GM12878 (cell line): ENCODE data around the gene XRCC6. TPM values are rescaled to one million over a fixed set of nuclear protein-coding genes. Genes with fewer than 3 reads are reported as not detected.

Source experiments
- ATAC-seq: fragments of 200-7000 bp; cut with Tn5 transposase; 3 replicates; pipeline ENCODE4 v1.9.1; 2020; ENCODE audit warnings: mild to moderate bottlenecking, moderate library complexity
- BruUV-seq: library from RNA; stranded (reverse); fragments of 400-500 nt; replicated peaks from 2 replicates; lab custom pipeline; 2021; lab: Mats Ljungman, UMichigan
- CTCF ChIA-PET: fragments of 300-600 bp; sonication (Branson Sonifier 250); formaldehyde crosslinking; extraction: SDS; loops from one replicate; lab custom pipeline; 2021; ENCODE audit warnings: inconsistent platforms; lab: Yijun Ruan, JAX
- POLR2A ChIA-PET: fragments of 350-600 bp; formaldehyde crosslinking; extraction: SDS; loops from one replicate; lab custom pipeline; 2021; ENCODE audit warnings: inconsistent platforms; lab: Charles Lee
- RAD21 ChIA-PET: fragments of 300-600 bp; sonication (Branson Sonifier 250); formaldehyde crosslinking; loops from one replicate; lab custom pipeline; 2023; ENCODE audit warnings: antibody characterized with exemption; ENCODE audit not compliant: unreplicated experiment; lab: Charles Lee
- SMC1A ChIA-PET: fragments of 300-600 bp; sonication (Branson Sonifier 250); formaldehyde crosslinking; loops from one replicate; lab custom pipeline; 2023; ENCODE audit not compliant: unreplicated experiment, uncharacterized antibody; lab: Charles Lee
- DNase-seq: peaks from one replicate; pipeline ENCODE4 v3.0.0-alpha.2; 2011; ENCODE audit warnings: low read depth, low spot score
- FAIRE-seq: peaks from 3 replicates; lab custom pipeline; 2011; peaks lifted over from hg19 to GRCh38; lab: Jason Lieb, UNC
- H2AFZ ChIP-seq: 2 replicates; pipeline ENCODE4 v1.6.0; 2011; ENCODE audit warnings: low read depth, low read length, control low read depth; ENCODE audit not compliant: control insufficient read depth
- H3K27ac ChIP-seq: 2 replicates; pipeline ENCODE4 v1.5.1; 2011; ENCODE audit warnings: control low read depth; ENCODE audit not compliant: control insufficient read depth, insufficient read depth
- H3K27me3 ChIP-seq, 2 experiments: replicated peaks in 1 of 2; 2 replicates each; pipeline versions ENCODE4 v1.6.0 to v1.6.1; 2011; ENCODE audit warnings: low read length in 1 of 2; ENCODE audit not compliant: control insufficient read depth in 2 of 2, insufficient read depth in 2 of 2
- H3K36me3 ChIP-seq, 2 experiments: 2 replicates each; pipeline ENCODE4 v1.5.1; 2011; ENCODE audit warnings: low read length in 1 of 2; ENCODE audit not compliant: control insufficient read depth in 2 of 2, insufficient read depth in 2 of 2
- H3K4me1 ChIP-seq: 2 replicates; pipeline ENCODE4 v1.6.1; 2011; ENCODE audit warnings: mild to moderate bottlenecking, low read length, moderate library complexity, mixed read lengths; ENCODE audit not compliant: control insufficient read depth, insufficient read depth
- H3K4me2 ChIP-seq: 2 replicates; pipeline ENCODE4 v1.6.0; 2011; ENCODE audit warnings: control low read depth; ENCODE audit not compliant: control insufficient read depth, insufficient read depth
- H3K4me3 ChIP-seq: fragments of 200-600 bp; sonication (generic); 2 replicates; pipeline ENCODE4 v1.5.1; 2016
- H3K79me2 ChIP-seq: 2 replicates; pipeline ENCODE4 v1.6.0; 2011; ENCODE audit warnings: low read length; ENCODE audit not compliant: control insufficient read depth, insufficient read depth
- H3K9ac ChIP-seq: 2 replicates; pipeline ENCODE4 v1.8.0; 2011; ENCODE audit warnings: low read length, control low read depth, mixed read lengths; ENCODE audit not compliant: control insufficient read depth, insufficient read depth
- H3K9me3 ChIP-seq: replicated peaks from 3 replicates; pipeline ENCODE4 v1.5.1; 2011; ENCODE audit warnings: mild to moderate bottlenecking, low read length; ENCODE audit not compliant: control insufficient read depth, insufficient read depth
- H4K20me1 ChIP-seq: 2 replicates; pipeline ENCODE4 v1.6.0; 2011; ENCODE audit not compliant: control insufficient read depth, insufficient read depth
- CBFB ChIP-seq: IDR thresholded peaks from 2 replicates; pipeline ENCODE4 v1.6.1; 2016; ENCODE audit warnings: antibody characterized with exemption, low read depth
- KDM1A ChIP-seq: fragments of 200-600 bp; sonication (generic); IDR thresholded peaks from 2 replicates; pipeline ENCODE4 v1.6.1; 2016; ENCODE audit warnings: borderline replicate concordance
- NBN ChIP-seq: fragments of 450-650 bp; IDR thresholded peaks from 2 replicates; pipeline ENCODE4 v1.6.1; 2016
- SMAD5 ChIP-seq: IDR thresholded peaks from 2 replicates; pipeline ENCODE4 v1.6.1; 2016; ENCODE audit warnings: antibody characterized with exemption, low read depth
- SP1 ChIP-seq: IDR thresholded peaks from one replicate; pipeline ENCODE4 v1.6.1; 2011; ENCODE audit warnings: low read depth, low read length
- SUZ12 ChIP-seq: fragments of 200-600 bp; sonication (generic); IDR thresholded peaks from one replicate; pipeline ENCODE4 v1.6.1; 2018; ENCODE audit warnings: antibody characterized with exemption, mild to moderate bottlenecking; ENCODE audit not compliant: unreplicated experiment
- TARDBP ChIP-seq: IDR thresholded peaks from 2 replicates; pipeline ENCODE4 v1.6.1; 2016; ENCODE audit warnings: borderline replicate concordance
- WGBS: methylation state at CpG from one replicate; pipeline ENCODE4 v1.1.6; 2016; ENCODE audit warnings: low lambda C conversion rate; ENCODE audit not compliant: insufficient replicate concordance, insufficient coverage; ENCODE audit errors: missing lambda C conversion rate; 5-methylcytosine and 5-hydroxymethylcytosine counted together
- in situ Hi-C: fragments of 300-500 bp; cut with MboI; formaldehyde crosslinking; loops from 9 replicates; pipeline ENCODE4 v1.14.3; 2018; ENCODE audit warnings: mixed read lengths
- intact Hi-C: fragments of 100-400 bp; cut with micrococcal nuclease; formaldehyde crosslinking; loops from one replicate; pipeline ENCODE4 v1.14.2; 2022; ENCODE audit not compliant: unreplicated experiment
- polyA plus RNA-seq, 11 experiments: library from polyadenylated mRNA; depleted of rRNA in 4 of 11; unstranded in 6 of 11; stranded (reverse) in 5 of 11; fragments of >200 nt; fragmentation: Nextera tagmentation in 4 of 11; fragmentation: Illumina TruSeq in 1 of 11; extraction: Ambion mirVana in 4 of 11; extraction: Trizol in 1 of 11; gene quantifications; 1 replicate in 1 of 11; 2 replicates in 10 of 11; pipeline versions ENCODE4 v1.2.1 to v1.2.3, GENCODE V29; 2011 to 2016; ENCODE audit warnings: inconsistent platforms in 2 of 11, missing spikeins in 2 of 11, low read depth in 1 of 11
- total RNA-seq, 4 experiments: library from RNA; depleted of rRNA in 3 of 4; stranded (reverse); fragments of >200 nt in 3 of 4; fragmentation: Illumina TruSeq in 1 of 4; extraction: Trizol in 1 of 4; gene quantifications; 2 replicates each; pipeline versions ENCODE4 v1.2.1 to v1.2.3, GENCODE V29; 2013 to 2021
- TF ChIP-seq, protein P1 (sequence below): IDR thresholded peaks from 2 replicates; pipeline ENCODE4 v1.6.1; 2012; ENCODE audit warnings: low read depth, low read length, improper control_type of control experiment
- TF ChIP-seq, protein P2 (sequence below): IDR thresholded peaks from 2 replicates; pipeline ENCODE4 v1.6.1; 2011; ENCODE audit warnings: low read depth, low read length, improper control_type of control experiment, borderline replicate concordance

The XRCC6 gene
- total and polyA plus RNA-seq, 10 of the 15 experiments (the other 5 are each of a cell fraction or from before 2014, with no cell fraction given): 186 to 718 (median 348) TPM

DNA sequence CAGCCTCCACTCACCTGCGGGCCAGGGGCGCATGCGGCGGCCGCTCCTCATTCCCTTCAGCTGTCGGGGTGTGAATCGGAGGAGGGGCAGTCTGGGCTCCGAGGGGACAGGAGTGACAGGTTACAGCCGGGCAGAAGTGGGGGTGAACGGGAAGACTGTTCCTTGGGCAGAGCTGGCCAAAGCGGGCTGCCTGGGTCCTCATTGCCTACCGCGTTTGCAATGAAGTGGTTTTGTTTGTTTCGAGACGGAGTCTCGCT, 78.9 kb downstream of the XRCC6 start:
- H4K20me1 ChIP-seq: no peaks in the 10 kb centered on the region
- no peaks in the 10 kb centered on the region for H3K79me2 ChIP-seq
- DNase-seq: no peak
- no TSS peak for BruUV-seq
- intact Hi-C loops (no loop called here), in situ Hi-C loops (no loop called here)
- H3K4me1 ChIP-seq: peaks cover 19% of the 10 kb centered on the region
- ATAC-seq: no peak
- no peaks in the 10 kb centered on the region for H3K27me3 ChIP-seq
- H3K27ac ChIP-seq: no peak overlapping the region
- CTCF ChIA-PET: interaction anchor here (3.7 kb wide), 1 partner anchor 47 kb away, joined by 71 read pairs; no protein-coding TSS in a partner anchor
- no peak overlapping the region for H3K4me2 ChIP-seq
- FAIRE-seq: no peak
- no peak overlapping the region for H3K9ac ChIP-seq
- no peaks in the 10 kb centered on the region; the same call in 2 of the 3 replicates for H3K9me3 ChIP-seq
- H3K4me3 ChIP-seq: no peak overlapping the region
- 94% methylated on average over 16 of the region's 16 CpGs for WGBS
- TF ChIP-seq SMAD5 (no peak), SP1 (no peak), SUZ12 (no peak), TARDBP (no peak), NBN (no peak), CBFB (no peak), KDM1A (no peak)
- TF ChIP-seq, protein P1, sequence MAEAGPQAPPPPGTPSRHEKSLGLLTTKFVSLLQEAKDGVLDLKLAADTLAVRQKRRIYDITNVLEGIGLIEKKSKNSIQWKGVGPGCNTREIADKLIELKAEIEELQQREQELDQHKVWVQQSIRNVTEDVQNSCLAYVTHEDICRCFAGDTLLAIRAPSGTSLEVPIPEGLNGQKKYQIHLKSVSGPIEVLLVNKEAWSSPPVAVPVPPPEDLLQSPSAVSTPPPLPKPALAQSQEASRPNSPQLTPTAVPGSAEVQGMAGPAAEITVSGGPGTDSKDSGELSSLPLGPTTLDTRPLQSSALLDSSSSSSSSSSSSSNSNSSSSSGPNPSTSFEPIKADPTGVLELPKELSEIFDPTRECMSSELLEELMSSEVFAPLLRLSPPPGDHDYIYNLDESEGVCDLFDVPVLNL: no peak
- TF ChIP-seq, protein P2, sequence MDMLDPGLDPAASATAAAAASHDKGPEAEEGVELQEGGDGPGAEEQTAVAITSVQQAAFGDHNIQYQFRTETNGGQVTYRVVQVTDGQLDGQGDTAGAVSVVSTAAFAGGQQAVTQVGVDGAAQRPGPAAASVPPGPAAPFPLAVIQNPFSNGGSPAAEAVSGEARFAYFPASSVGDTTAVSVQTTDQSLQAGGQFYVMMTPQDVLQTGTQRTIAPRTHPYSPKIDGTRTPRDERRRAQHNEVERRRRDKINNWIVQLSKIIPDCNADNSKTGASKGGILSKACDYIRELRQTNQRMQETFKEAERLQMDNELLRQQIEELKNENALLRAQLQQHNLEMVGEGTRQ: no peak
- H2AFZ ChIP-seq: no peak overlapping the region
- SMC1A ChIA-PET: interaction anchor here (1.2 kb wide), 1 partner anchor 246 kb away, joined by 4 read pairs; the partner anchor contains the start of gene CENPM
- POLR2A ChIA-PET: interaction anchor here (3.8 kb wide), 1 partner anchor 100 kb away, joined by 27 read pairs; the partner anchor contains the start of gene CCDC134
- RAD21 ChIA-PET: no interaction called here
- no peaks in the 10 kb centered on the region for H3K36me3 ChIP-seq
